CD1c-positive myeloid dendritic cell (primary cell): ENCODE data around the gene ZNF12.

Experiments
- DNase-seq: peaks from one replicate; pipeline ENCODE4 v3.0.0-alpha.2; 2016; ENCODE audit errors: extremely low spot score

ZNF12 gene

DNA sequence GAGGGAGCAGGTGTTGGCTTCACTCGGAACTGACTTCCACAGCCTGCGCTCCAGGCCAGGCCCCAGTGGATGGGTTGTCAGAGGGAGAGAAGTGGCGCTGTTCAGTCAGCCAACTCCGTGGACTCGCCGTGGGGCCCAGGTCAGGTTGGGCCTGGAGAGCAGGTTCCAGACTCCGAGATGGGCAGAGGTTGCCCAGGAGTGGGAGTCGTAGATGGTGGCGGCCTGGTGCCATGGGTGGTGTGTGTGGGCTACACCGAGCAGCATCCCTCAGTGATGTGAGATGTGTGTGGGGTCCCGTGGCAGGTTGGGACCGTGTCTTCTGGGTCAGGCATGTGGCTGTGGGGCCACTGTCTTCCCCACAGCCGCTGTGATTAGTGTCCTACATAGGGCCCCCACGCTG, 59.2 kb downstream of the ZNF12 start:
- DNase-seq, result no peak

DNA sequence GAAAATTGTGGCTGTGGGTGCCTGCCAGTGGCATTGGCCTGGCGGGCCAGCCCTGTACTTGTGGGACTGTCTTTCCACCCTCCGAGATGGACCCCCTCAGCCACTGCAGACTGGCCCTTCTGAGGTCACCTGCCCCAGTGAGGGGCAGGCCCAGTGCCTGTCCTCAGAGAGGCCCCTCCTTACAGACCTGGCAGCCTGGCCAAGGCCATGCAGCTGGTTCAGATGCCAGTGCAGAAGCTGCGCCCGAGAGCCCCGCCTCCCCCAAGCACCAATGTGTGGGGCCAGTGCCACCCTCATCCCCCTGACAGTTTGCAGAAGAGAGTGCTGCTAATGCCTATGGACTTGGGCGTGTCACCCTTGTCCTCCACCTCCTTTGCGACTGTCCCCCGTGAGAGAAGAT, 59.7 kb downstream of the ZNF12 start:
- DNase-seq, result no peak

DNA sequence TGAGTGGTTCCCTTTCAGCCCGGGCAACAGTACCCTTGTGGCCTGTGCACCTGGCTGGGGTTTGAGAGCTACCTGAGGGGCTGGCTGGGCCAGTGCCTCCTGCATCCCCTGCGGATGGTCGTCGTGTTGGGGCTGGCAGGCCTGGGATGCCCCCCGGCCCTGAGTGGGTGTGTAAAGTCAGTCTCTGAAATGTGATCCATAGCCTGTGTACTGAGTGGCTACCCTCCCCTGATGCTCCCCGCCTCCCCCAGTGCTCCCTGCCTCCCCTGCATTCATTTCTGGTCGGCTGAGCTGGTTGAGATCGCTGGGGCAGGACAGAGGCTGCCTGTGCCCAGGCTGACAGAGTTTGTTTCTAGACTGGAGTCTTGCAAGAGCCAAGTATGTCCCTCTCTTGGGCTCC, 60.3 kb downstream of the ZNF12 start:
- no peak for DNase-seq

DNA sequence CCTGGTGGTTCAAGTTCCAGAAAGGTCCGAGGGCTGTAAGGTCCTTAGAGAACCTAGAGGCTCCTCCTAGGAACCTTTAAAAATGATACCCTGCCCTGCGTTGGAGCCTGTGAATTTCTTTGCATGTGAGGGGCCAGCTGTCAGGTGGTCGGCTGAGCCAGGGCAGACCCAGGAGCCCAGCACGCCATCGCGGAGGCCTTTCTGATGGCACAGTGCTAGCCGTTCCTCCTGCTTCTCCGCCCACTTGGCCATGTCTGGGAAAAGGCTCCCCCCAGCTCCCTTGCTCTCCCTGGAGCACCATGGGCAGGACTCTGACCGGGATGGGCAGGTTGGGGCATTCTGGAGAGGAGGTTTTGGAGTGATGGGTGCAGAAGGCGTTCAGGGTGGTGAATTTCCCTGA, 62.0 kb downstream of the ZNF12 start:
- no peak for DNase-seq

DNA sequence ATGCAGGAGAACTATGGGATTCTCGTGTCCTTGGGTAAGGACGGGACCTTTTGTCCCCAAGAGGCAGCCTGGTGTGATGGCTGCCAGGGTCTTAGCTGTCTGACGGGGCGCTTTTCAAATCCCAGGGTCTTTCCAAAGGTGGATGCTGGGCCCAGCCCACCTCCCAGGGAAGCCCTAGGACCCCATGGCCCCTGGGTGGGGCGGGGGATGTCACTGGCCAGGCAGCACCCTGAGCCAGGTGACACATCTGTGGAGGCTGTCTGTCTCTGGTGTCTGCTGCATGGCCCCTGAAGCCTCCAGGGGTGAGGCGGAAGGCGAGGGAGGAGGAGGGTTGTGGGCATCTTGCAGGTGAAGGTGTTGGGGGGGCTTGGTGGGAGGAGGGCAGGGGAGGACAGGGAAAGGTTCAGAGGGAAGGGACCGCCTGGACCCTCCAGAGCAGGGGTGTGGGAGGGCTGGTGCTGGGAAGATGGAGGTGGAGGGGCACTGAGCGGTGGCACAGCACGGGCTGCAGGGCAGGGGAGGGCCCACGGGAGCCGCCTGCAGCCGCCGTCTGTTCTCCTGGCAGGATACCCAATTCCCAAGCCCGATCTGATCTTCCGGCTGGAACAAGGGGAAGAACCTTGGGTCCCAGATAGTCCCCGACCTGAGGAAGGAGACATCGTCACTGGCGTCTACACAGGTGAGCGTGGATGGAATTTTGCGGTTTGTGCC, 62.7 kb downstream of the ZNF12 start:
- no peak for DNase-seq

DNA sequence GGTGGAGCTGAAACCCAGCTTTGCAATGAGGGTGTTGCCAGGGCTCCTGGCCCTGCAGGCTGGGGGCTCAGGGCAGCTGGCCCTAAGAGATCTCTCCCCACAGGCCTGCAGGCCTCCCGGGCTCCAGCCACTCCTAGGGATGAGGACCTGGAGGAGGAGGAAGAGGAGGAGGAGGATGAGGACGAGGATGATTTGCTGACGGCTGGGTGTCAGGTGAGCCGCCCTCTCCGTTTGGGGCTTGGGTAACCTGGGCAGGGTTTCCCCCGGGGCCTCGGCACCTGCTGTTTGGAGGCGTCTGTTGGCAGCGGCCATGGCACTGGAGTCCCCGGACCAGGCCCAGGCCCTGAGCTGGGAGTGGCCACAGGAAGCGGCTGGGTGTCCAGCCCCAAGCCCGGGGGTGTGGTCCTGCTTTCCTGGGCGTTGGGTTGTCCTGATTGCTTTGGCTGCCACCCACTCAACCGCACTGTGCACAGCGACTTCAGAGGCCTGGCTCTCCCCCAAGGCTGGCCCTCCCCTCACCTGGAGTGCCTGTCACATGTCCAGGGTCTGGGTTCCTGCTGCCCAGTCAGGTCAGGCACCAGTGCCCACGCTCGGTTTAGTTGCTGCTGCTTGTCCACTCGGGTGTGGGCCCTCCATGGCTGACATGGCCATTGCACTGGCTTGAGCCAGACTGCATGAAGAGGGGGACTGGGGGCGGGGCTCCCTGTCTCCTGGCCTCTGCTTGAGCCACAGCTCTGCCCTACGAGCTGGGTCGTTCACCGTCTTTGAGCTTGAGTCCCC, 63.7 kb downstream of the ZNF12 start:
- DNase-seq, result no peak

DNA sequence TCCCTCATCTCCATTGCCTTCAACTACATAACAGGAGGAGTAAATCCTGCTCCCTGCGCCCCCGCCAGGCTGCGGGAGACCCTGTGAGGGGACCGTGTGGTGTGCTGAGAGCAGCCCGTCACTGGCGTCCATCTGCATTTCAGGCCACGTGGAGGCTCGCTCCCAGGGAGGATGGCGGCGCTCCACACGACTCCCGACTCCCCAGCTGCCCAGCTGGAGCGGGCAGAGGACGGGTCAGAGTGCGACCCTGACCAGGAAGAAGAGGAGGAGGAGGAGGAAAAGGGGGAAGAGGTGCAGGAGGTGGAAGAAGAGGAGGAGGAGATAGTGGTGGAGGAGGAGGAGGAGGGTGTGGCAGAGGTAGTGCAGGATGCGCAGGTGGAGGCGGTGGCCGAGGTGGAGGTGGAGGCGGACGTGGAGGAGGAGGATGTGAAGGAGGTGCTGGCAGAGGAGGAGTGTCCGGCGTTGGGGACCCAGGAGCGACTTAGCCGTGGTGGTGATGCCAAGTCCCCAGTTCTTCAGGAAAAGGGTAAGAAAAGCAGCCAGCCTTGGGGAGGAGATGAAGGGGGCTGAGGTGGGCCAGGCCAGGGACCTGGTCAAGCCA, 64.4 kb downstream of the ZNF12 start:
- DNase-seq, result no peak

DNA sequence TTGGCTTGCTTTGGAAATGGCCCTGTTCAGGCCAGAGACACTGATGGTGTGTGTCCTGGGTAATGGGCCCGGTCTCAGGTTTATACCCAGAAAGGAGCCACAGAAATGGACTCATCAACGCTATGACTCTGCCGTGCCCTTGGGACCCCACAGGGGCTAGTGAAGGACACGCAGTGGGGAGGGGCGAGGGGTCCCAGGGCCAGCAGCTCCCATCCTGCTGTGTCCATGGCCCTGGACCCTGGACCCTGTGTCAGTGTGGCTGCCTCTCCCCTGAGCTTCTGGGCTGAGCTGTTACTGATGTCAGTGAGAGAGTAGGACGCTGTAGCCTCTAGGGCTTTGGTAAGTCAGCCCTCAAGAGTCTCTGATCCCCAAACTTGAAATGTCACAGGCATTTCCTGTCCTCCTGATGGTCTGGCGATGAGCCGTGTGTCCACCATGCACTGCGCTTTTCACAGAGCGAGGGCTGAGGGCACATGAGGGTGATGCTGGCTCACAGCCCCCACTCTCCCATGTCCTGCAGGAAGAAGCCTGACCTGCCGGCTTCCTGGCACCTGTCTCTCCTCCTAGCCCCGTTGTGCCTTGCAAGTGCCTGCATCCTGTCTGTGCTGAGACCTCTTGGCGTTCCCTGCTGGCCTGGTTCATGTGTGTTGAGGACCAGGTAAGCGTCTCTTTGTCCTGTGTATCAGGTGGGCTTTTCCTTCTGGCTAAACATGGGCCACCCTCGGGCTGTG, 65.3 kb downstream of the ZNF12 start:
- DNase-seq, result no peak

DNA sequence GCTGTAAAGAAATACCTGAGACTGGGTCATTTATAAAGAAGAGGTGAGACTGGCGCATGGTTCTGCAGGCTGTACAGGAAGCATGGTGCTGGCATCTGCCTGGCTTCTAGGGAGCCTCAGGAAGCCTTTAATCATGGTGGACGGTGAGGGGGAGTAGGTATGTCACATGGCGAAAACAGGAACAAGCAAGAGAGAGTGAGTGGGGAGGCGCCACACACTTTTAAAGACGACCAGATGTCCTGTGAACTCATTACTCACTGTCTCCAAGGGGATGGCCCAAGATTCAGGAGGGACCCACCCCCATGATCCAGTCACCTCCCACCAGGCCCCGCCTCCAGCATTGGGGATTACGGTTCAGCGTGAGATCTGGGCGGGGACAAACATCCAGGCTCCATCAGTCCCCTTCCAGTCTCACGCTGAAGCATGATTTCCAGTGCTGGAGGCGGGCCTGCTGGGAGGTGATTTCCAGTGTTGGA, 66.5 kb downstream of the ZNF12 start:
- peak; percentile 60 for DNase-seq

DNA sequence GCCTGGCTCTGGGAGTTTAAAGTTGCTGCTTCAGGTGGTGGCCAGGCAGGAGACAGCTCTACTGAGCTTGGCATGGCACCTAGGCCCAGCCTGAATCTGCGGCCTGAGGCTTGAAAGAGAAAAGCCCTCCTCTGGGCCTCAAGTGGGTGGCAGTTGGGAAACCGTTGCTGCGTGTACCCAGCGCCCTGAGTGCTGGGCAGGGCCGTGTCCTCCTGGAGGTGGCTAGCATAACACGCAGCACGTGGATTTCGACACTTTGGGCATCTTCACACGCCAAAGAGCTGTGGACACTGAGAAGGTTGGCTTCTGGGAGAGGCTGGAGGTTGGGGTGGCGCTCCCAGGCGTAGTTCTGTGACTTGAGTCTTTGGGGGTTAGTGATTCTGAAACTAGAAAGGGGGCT, 67.1 kb downstream of the ZNF12 start:
- no peak for DNase-seq

DNA sequence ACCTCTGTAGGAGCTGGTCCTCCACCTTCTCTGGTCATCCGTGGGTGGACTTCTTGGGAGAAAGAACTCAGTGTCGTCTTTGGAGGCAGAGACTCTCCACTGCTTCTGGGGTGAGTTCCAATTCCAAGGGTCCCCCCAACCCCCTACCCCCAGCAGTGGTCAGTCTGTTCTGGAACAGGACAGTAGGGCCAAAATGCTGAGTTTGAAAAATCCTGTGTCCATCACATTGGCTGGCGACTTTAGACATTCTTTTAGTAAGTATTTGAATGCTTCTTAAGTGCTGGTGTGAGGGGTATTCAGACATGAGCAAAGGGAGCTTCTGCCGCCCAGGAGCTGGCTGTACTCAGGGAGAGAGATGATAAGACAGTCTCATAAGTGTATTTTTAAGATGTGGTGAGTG, 67.7 kb downstream of the ZNF12 start:
- DNase-seq, result no peak
